ENCODE measurements around the gene PLD4. TPM values are rescaled to one million over a fixed set of nuclear protein-coding genes. Genes with fewer than 3 reads are reported as not detected.
"Not testable (repeated sequence)": the region's sequence is repeated elsewhere in the genome, so short reads cannot be mapped to it uniquely, and the experiment has no call there.

Gene PLD4
- total and polyA plus RNA-seq, 5 donors, result 0.05 to 0.88 (median 0.14) TPM

DNA sequence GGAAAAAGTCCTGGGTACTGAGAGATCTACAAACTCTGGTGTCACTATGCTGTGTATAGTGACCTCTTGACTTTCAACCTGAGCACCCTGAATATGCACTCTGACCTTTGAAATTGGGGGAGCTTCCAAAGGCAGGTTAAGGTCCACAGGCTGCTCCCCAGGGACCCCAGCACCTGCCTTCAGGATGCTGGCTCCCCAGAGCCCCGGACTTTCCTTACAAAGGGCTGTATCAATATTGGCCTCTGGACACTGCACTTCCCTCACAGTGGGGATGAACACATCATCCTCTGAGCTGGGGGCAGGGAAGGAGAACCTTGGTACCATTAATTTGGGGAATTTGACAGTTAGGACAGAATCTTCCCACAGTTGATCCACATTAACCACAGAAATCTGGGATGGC is 14.3 kb downstream of the PLD4 start:
- WGBS, result 91% methylated on average over 1 of the region's 1 CpG

DNA sequence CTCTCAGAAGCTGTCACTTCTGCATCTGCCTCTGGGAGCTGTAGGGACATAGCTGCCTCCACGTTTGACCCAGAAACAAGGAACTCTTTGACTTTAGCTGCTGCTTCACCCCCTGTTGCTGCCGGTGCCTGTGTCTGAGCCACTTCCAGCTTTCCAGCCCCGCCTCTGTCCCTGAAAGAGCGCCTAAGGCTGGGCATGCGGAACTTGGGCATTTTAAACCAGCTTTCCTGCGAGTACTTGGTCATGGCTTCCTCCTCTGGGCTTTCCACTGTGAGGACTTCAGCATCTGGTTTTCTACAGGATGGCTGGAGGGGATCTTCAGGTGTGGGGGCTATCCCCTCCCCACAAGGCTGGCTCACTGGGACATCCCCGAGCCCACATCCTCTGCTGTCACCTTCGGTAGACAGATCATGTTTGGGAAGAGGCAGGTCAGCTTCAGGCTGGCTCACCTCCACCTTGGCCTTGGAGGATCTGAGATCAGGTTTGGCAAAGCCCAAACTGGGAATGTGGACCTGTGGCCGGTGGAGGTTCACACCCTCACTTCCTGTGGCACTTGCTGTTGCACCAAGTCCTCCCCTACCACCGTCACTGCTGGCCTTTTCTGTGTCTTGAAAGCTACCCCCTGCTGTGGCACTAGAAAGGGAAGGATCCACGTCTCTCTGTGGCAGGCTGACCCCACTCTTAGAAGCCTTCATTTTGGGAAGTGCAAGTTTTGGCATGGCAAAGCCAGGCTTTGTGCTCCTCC is 15.2 kb downstream of the PLD4 start:
- no peaks in the 10 kb centered on the region for H3K4me1 ChIP-seq (ENCODE audit: control insufficient read depth, insufficient read depth, low read length)
- no peak for ATAC-seq
- DNase-seq, result peak in 2 of 3 donors; percentile 48 to 55
- intact Hi-C loops (cut with DNase I), result no loop called here
- H3K4me3 ChIP-seq (ENCODE audit: low read length), result no peak overlapping the region
- WGBS, result 63% methylated on average over 11 of the region's 11 CpGs
- H3K27ac ChIP-seq (ENCODE audit: low read length), result no peak overlapping the region
- H3K27me3 ChIP-seq (ENCODE audit: control insufficient read depth, insufficient read depth), result no peaks in the 10 kb centered on the region
- no peaks in the 10 kb centered on the region for H3K9me3 ChIP-seq (ENCODE audit: control insufficient read depth, low read length)

More for the DNA sequence above, 14.3 kb downstream of the PLD4 start:
- DNase-seq (no peak), ATAC-seq (no peak)
- Histone ChIP-seq H3K27ac (ENCODE audit: low read length) (no peak overlapping the region), H3K4me3 (ENCODE audit: low read length) (no peak overlapping the region), H3K27me3 (ENCODE audit: control insufficient read depth, insufficient read depth) (no peaks in the 10 kb centered on the region), H3K4me1 (ENCODE audit: control insufficient read depth, insufficient read depth, low read length) (no peaks in the 10 kb centered on the region), H3K9me3 (ENCODE audit: control insufficient read depth, low read length) (no peaks in the 10 kb centered on the region)
- intact Hi-C loops (cut with DNase I), result no loop called here

DNA sequence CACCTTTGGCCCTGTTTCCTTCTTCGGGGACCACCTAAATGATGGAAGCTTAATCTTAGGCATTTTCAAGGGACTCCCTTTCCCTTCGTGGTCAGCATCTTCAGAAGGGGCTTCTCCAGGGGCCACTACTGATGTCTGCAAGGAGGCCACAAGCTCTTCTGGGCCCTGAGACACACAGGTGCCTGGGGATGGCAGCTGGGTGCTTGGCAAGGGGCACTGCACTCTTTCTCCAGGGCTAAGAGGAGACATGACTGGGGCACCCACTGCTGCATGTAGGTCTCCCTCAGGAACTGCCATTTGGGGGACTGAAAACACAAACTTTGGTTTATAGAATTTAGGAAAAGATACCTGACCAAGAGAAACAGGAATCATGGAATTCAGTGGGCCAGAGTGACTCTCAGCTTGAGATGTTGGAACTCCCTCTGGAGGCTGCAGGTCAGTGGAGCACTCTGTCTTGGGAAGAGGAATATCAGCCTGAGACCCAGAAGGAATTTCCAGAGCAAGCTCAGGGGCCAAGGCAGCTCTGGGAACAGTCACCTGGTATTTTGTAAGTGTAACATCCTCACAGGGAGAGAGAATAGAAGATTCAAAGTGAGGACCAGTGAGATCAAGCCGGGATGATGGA is 16.0 kb downstream of the PLD4 start:
- no peak for ATAC-seq
- intact Hi-C loops (cut with DNase I), result no loop called here

DNA sequence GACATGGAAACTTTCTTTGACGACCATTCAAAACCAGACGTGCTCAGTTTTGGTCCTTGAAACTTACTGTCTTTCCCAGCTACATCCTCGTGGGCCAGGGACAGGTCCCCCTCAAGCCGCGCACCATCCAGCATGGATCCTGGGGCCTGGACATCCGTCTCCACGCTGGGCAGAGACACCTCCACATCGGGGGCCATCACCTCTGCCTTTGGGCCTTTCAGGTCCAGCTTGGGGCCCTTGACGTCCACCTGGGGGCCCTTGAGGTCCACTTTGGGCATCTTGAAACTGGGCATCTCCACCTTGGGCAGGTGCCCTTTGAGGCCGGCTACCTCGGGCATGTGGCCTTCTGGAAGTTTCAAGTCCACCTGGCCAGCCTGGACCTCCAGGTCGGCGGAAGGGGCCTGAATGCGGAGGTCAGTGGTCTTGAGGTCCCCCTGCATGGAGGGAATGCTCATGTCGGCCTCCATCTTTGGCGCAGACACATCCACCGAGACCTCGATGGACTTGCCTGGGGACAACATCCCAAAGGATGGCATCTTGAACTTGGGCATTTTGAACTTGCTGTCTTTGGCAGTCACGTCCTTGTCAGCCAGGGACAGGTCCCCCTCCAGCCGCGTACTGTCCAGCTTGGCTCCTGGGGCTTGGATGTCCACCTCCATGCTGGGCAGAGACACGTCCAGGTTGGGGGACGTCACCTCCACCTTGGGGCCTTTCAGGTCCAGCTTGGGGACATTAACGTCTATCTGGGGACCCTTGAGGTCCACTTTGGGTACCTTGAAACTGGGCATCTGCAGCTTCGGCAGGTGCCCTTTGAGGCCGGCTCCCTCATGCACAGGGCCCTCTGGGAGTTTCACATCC is 17.1 kb downstream of the PLD4 start:
- H3K27me3 ChIP-seq (ENCODE audit: control insufficient read depth, insufficient read depth), result no peaks in the 10 kb centered on the region
- no peaks in the 10 kb centered on the region for H3K4me1 ChIP-seq (ENCODE audit: control insufficient read depth, insufficient read depth, low read length)
- no peaks in the 10 kb centered on the region for H3K9me3 ChIP-seq (ENCODE audit: control insufficient read depth, low read length)
- H3K27ac ChIP-seq (ENCODE audit: low read length), result no peak overlapping the region
- H3K4me3 ChIP-seq (ENCODE audit: low read length), result no peak overlapping the region
- intact Hi-C loops (cut with DNase I), result no loop called here
- 93% methylated on average over 26 of the region's 26 CpGs for WGBS
- ATAC-seq (no peak), DNase-seq (peak in 2 of 3 donors; percentile 37 to 45)

More for the DNA sequence above, 16.0 kb downstream of the PLD4 start:
- H3K4me3 ChIP-seq (ENCODE audit: low read length), result no peak overlapping the region
- no peaks in the 10 kb centered on the region for H3K27me3 ChIP-seq (ENCODE audit: control insufficient read depth, insufficient read depth)
- H3K4me1 ChIP-seq (ENCODE audit: control insufficient read depth, insufficient read depth, low read length), result no peaks in the 10 kb centered on the region
- H3K27ac ChIP-seq (ENCODE audit: low read length), result no peak overlapping the region
- H3K9me3 ChIP-seq (ENCODE audit: control insufficient read depth, low read length), result no peaks in the 10 kb centered on the region
- 78% methylated on average over 3 of the region's 3 CpGs for WGBS
- DNase-seq, result no peak

DNA sequence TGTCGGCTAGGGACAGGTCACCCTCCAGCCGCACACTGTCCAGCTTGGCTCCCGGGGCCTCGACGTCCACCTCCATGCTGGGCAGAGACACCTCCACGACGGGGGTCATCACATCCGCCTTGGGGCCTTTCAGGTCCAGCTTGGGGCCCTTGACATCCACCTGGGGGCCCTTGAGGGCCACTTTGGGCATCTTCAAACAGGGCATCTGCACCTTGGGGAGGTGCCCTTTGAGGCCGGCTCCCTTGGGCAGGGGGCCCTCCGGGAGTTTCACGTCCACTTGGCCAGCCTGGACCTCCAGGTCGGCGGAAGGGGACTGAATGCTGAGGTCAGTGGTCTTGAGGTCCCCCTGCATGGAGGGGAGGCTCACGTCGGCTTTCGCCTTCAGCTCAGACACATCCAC is 17.9 kb downstream of the PLD4 start:
- no peaks in the 10 kb centered on the region for H3K4me1 ChIP-seq (ENCODE audit: control insufficient read depth, insufficient read depth, low read length)
- no peak overlapping the region for H3K27ac ChIP-seq (ENCODE audit: low read length)
- no peak overlapping the region for H3K4me3 ChIP-seq (ENCODE audit: low read length)
- no peaks in the 10 kb centered on the region for H3K9me3 ChIP-seq (ENCODE audit: control insufficient read depth, low read length)
- peak in 2 of 3 donors; percentile 31 to 49 for DNase-seq
- ATAC-seq, result no peak
- 93% methylated on average over 16 of the region's 16 CpGs for WGBS
- H3K27me3 ChIP-seq (ENCODE audit: control insufficient read depth, insufficient read depth), result no peaks in the 10 kb centered on the region
- intact Hi-C loops (cut with DNase I), result no loop called here

DNA sequence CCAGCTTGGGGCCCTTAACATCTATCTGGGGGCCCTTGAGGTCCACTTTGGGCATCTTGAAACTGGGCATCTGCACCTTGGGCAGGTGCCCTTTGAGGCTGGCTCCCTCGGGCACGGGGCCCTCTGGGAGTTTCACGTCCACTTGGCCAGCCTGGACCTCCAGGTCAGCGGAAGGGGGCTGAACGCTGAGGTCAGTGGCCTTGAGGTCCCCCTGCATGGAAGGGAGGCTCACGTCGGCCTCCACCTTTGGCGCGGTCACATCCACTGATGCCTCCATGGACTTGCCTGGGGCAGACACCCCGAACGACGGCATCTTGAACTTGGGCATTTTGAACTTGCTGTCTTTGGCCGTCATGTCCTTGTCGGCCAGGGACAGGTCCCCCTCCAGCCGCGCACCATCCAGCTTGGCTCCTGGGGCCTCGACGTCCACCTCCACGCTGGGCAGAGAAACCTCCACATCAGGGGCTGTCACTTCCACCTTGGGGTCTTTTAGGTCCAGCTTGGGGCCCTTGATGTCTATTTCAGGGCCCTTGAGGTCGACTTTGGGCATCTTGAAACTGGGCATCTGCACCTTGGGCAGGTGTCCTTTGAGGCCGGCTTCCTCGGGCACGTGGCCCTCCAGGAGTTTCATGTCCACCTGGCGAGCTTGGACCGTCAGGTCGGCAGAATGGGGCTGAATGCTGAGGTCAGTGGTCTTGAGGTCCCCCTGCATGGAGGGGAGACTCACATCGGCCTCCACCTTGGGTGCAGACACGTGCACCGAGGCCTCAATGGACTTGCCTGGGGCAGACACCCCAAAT is 18.7 kb downstream of the PLD4 start:
- H3K4me3 ChIP-seq (ENCODE audit: low read length); H3K4me1 ChIP-seq (ENCODE audit: control insufficient read depth, insufficient read depth, low read length); intact Hi-C loops (cut with DNase I); H3K9me3 ChIP-seq (ENCODE audit: control insufficient read depth, low read length); ATAC-seq; H3K27me3 ChIP-seq (ENCODE audit: control insufficient read depth, insufficient read depth); H3K27ac ChIP-seq (ENCODE audit: low read length): not testable (repeated sequence)
- 92% methylated on average over 29 of the region's 29 CpGs for WGBS
- DNase-seq, result peak in 1 of 3 donors; percentile 44

DNA sequence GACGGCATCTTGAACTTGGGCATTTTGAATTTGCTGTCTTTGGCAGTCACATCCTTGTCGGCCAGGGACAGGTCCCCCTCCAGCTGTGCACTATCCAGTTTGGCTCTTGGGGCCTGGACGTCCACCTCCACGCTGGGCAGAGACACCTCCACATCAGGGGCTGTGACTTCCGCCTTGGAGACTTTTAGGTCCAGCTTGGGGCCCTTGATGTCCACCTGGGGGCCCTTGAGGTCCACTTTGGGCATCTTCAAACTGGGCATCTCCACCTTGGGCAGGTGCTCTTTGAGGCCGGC is 19.3 kb downstream of the PLD4 start:
- DNase-seq, result peak in 1 of 3 donors; percentile 25

DNA sequence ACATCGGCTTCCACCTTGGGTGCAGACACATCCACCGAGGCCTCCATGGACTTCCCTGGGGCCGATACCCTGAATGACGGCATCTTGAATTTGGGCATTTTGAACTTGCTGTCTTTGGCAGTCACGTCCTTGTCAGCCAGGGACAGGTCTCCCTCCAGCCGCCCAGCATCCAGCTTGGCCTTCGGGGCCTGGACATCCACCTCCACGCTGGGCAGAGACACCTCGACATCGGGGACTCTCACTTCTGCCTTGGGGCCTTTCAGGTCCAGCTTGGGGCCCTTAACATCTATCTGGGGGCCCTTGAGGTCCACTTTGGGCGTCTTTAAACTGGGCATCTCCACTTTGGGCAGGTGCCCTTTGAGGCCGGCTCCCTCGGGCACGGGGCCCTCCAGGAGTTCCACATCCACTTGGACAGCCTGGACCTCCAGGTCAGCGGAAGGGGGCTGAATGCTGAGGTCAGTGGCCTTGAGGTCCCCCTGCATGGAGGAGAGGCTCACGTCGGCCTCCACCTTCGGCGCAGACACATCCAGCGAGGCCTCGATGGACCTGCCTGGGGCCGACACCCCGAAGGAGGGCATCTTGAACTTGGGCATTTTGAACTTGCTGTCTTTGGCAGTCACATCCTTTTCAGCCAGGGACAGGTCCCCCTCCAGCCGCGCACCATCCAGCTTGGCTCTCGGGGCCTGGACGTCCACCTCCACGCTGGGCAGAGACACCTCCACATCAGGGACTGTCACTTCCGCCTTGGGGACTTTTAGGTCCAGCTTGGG is 19.9 kb downstream of the PLD4 start:
- DNase-seq, result peak in 1 of 3 donors; percentile 10
- H3K27ac ChIP-seq (ENCODE audit: low read length); H3K4me1 ChIP-seq (ENCODE audit: control insufficient read depth, insufficient read depth, low read length); H3K27me3 ChIP-seq (ENCODE audit: control insufficient read depth, insufficient read depth); intact Hi-C loops (cut with DNase I); ATAC-seq; H3K4me3 ChIP-seq (ENCODE audit: low read length); H3K9me3 ChIP-seq (ENCODE audit: control insufficient read depth, low read length): not testable (repeated sequence)
- 90% methylated on average over 29 of the region's 29 CpGs for WGBS

More for the DNA sequence above, 19.3 kb downstream of the PLD4 start:
- intact Hi-C loops (cut with DNase I); H3K4me1 ChIP-seq (ENCODE audit: control insufficient read depth, insufficient read depth, low read length); H3K27me3 ChIP-seq (ENCODE audit: control insufficient read depth, insufficient read depth); H3K27ac ChIP-seq (ENCODE audit: low read length); H3K4me3 ChIP-seq (ENCODE audit: low read length); H3K9me3 ChIP-seq (ENCODE audit: control insufficient read depth, low read length); ATAC-seq: not testable (repeated sequence)
- 79% methylated on average over 6 of the region's 6 CpGs for WGBS

DNA sequence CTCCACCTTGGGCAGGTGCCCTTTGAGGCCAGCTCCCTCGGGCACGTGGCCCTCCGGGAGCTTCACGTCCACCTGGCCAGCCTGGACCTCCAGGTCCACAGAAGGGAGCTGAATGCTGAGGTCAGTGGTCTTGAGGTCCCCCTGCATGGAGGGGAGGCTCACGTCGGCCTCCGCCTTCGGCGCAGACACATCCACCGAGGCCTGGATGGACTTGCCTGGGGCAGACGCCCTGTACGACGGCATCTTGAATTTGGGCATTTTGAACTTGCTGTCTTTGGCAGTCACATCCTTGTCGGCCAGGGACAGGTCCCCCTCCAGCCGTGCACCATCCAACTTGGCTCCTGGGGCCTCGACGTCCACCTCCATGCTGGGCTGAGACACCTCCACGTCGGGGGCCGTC is 20.6 kb downstream of the PLD4 start:
- 88% methylated on average over 17 of the region's 20 CpGs for WGBS
- H3K9me3 ChIP-seq (ENCODE audit: control insufficient read depth, low read length); H3K27me3 ChIP-seq (ENCODE audit: control insufficient read depth, insufficient read depth); H3K4me1 ChIP-seq (ENCODE audit: control insufficient read depth, insufficient read depth, low read length); H3K4me3 ChIP-seq (ENCODE audit: low read length); H3K27ac ChIP-seq (ENCODE audit: low read length); ATAC-seq; intact Hi-C loops (cut with DNase I): not testable (repeated sequence)
- peak in 1 of 3 donors; percentile 37 for DNase-seq
